K562 (cell line): ENCODE results near the gene EXOC3L1. TPM values are rescaled to one million over a fixed set of nuclear protein-coding genes. Genes with fewer than 3 reads are reported as not detected.

ENCODE experiments used
- ATAC-seq: fragments of 200-7000 bp; cut with Tn5 transposase; 3 replicates; pipeline ENCODE4 v1.9.1; 2020; ENCODE audit warnings: moderate library complexity
- BruUV-seq: library from RNA; stranded (reverse); fragments of 400-500 nt; replicated peaks from 2 replicates; lab custom pipeline; 2021; lab: Mats Ljungman, UMichigan
- CTCF ChIA-PET: fragments of 300-600 bp; formaldehyde crosslinking; extraction: SDS; loops from one replicate; lab custom pipeline; 2021; ENCODE audit warnings: low intra/inter-chr PET ratio; lab: Yijun Ruan, JAX
- POLR2A ChIA-PET: fragments of 300-600, 350-650 bp; sonication (Branson Sonifier 250); formaldehyde crosslinking; extraction: SDS; loops from one replicate; lab custom pipeline; 2021; ENCODE audit warnings: antibody characterized with exemption, inconsistent platforms; lab: Yijun Ruan, JAX
- DNase-seq, 4 experiments: peaks; one replicate each; pipeline versions ENCODE4 v3.0.0 to v3.0.0-alpha.2; 2011 to 2018; ENCODE audit warnings: low spot score in 3 of 4, mixed read lengths in 3 of 4; ENCODE audit errors: extremely low read depth in 1 of 4
- FAIRE-seq: peaks from 2 replicates; lab custom pipeline; 2011; peaks lifted over from hg19 to GRCh38; lab: Jason Lieb, UNC
- H2AFZ ChIP-seq: 2 replicates; pipeline ENCODE4 v1.6.0; 2011; ENCODE audit warnings: low read depth, low read length, control low read depth, inconsistent platforms
- H3K27ac ChIP-seq: fragments of 200-600 bp; 3 replicates; pipeline ENCODE4 v1.8.0; 2011; ENCODE audit warnings: low read depth, mild to moderate bottlenecking, control low read depth, inconsistent platforms, low read length, moderate library complexity, mixed read lengths; ENCODE audit errors: extremely low read depth
- H3K27me3 ChIP-seq, 2 experiments: fragments of 300-600 bp in 1 of 2; 2 replicates in 1 of 2; 3 replicates in 1 of 2; pipeline versions ENCODE4 v1.6.0 to v1.8.0; 2011; ENCODE audit warnings: inconsistent platforms in 2 of 2, low read length in 2 of 2, mild to moderate bottlenecking in 1 of 2, mixed read lengths in 1 of 2, moderate library complexity in 1 of 2; ENCODE audit not compliant: control insufficient read depth in 2 of 2, insufficient read depth in 2 of 2
- H3K36me3 ChIP-seq: fragments of 300-600 bp; 3 replicates; pipeline ENCODE4 v1.8.0; 2011; ENCODE audit warnings: mild to moderate bottlenecking, low read length, inconsistent platforms; ENCODE audit not compliant: control insufficient read depth, insufficient read depth
- H3K4me1 ChIP-seq, 2 experiments: fragments of 200-600 bp in 1 of 2; replicated peaks in 1 of 2; 2 replicates in 1 of 2; 3 replicates in 1 of 2; pipeline versions ENCODE4 v1.5.1 to v1.8.0; 2011; ENCODE audit warnings: inconsistent platforms in 2 of 2, low read length in 2 of 2, mild to moderate bottlenecking in 1 of 2, mixed read lengths in 1 of 2, moderate library complexity in 1 of 2; ENCODE audit not compliant: control insufficient read depth in 2 of 2, insufficient read depth in 2 of 2
- H3K4me2 ChIP-seq: 2 replicates; pipeline ENCODE4 v1.6.1; 2011; ENCODE audit warnings: low read length, control low read depth, inconsistent platforms, mixed read lengths; ENCODE audit not compliant: insufficient read depth
- H3K4me3 ChIP-seq: fragments of 200-600 bp; sonication (generic), shearing (Covaris generic); 2 replicates; pipeline ENCODE4 v1.5.1; 2016; ENCODE audit warnings: control low read depth, inconsistent platforms
- H3K79me2 ChIP-seq: fragments of 200-600 bp; 3 replicates; pipeline ENCODE4 v1.8.0; 2011; ENCODE audit warnings: low read length, inconsistent platforms; ENCODE audit not compliant: control insufficient read depth, insufficient read depth
- H3K9ac ChIP-seq, 2 experiments: 2 replicates each; pipeline versions ENCODE4 v1.6.0 to v1.6.1; 2011; ENCODE audit warnings: low read depth in 2 of 2, low read length in 2 of 2, control low read depth in 1 of 2, inconsistent platforms in 1 of 2, mild to moderate bottlenecking in 1 of 2, mixed read lengths in 1 of 2; ENCODE audit not compliant: insufficient read depth in 1 of 2
- H3K9me1 ChIP-seq: one replicate; pipeline ENCODE4 v1.6.0; 2011; ENCODE audit warnings: inconsistent platforms, mild to moderate bottlenecking, low read length, moderate library complexity; ENCODE audit not compliant: control insufficient read depth, insufficient read depth
- H3K9me3 ChIP-seq: replicated peaks from 2 replicates; pipeline ENCODE4 v1.5.1; 2011; ENCODE audit warnings: low read depth, low read length, inconsistent platforms; ENCODE audit not compliant: control insufficient read depth, insufficient read depth
- H4K20me1 ChIP-seq: replicated peaks from 2 replicates; pipeline ENCODE4 v1.6.1; 2011; ENCODE audit warnings: low read length, inconsistent platforms, mixed read lengths; ENCODE audit not compliant: control insufficient read depth, insufficient read depth
- BCOR ChIP-seq: fragments of 450-650 bp; IDR thresholded peaks from 2 replicates; pipeline ENCODE4 v1.6.1; 2016
- GABPA ChIP-seq: fragments of 200-800 bp; sonication (Bioruptor generic); conservative IDR thresholded peaks from 2 replicates; pipeline ENCODE4 v1.6.1; 2016; ENCODE audit warnings: low read depth, missing genetic modification characterization, missing compliant biosample characterization
- GTF2E2 ChIP-seq: fragments of 200-800 bp; sonication (Bioruptor generic); IDR thresholded peaks from 2 replicates; pipeline ENCODE4 v1.6.1; 2016; ENCODE audit warnings: missing genetic modification characterization, missing compliant biosample characterization
- HSF4 ChIP-seq: fragments of 250-450 bp; sonication (Bioruptor Pico); IDR thresholded peaks from 2 replicates; pipeline ENCODE4 v2.1.2; 2022; ENCODE audit warnings: mild to moderate bottlenecking, moderate library complexity, borderline replicate concordance
- JUND ChIP-seq, 2 experiments: IDR thresholded peaks; 2 replicates in 1 of 2; 3 replicates in 1 of 2; pipeline ENCODE4 v1.6.1; 2011; ENCODE audit warnings: borderline replicate concordance in 2 of 2, low read depth in 2 of 2, low read length in 2 of 2, improper control_type of control experiment in 1 of 2, missing biosample characterization in 1 of 2, missing genetic modification characterization in 1 of 2, missing genetic modification reagents in 1 of 2
- POLR3A ChIP-seq: IDR thresholded peaks from 2 replicates; pipeline ENCODE4 v1.6.1; 2011; ENCODE audit warnings: borderline replicate concordance, mild to moderate bottlenecking, moderate library complexity; ENCODE audit not compliant: insufficient read length, insufficient read depth; ENCODE audit errors: extremely low read depth
- RBM15 ChIP-seq: fragments of 200-400 bp; formaldehyde crosslinking; IDR thresholded peaks from 2 replicates; pipeline ENCODE4 v1.6.1; 2018; ENCODE audit warnings: mild to moderate bottlenecking, low read length, moderate library complexity; ENCODE audit not compliant: insufficient read depth
- SP2 ChIP-seq: IDR thresholded peaks from 2 replicates; pipeline ENCODE4 v1.6.1; 2011; ENCODE audit warnings: mild to moderate bottlenecking, low read depth, low read length, moderate library complexity; ENCODE audit not compliant: poor library complexity, severe bottlenecking; ENCODE audit errors: extremely low read depth
- TBL1XR1 ChIP-seq, 2 experiments: IDR thresholded peaks; 2 replicates each; pipeline ENCODE4 v1.6.1; 2012; ENCODE audit warnings: improper control_type of control experiment in 2 of 2, low read length in 2 of 2, mild to moderate bottlenecking in 1 of 2
- TFE3 ChIP-seq: fragments of 450-650 bp; formaldehyde crosslinking; IDR thresholded peaks from 2 replicates; pipeline ENCODE4 v1.4.0; 2020; ENCODE audit warnings: mild to moderate bottlenecking, mixed read lengths
- TRIM28 ChIP-seq: fragments of 450-650 bp; IDR thresholded peaks from 2 replicates; pipeline ENCODE4 v1.6.1; 2017
- WGBS: fragments of 100-300 bp; shearing (Covaris generic); methylation state at CpG from one replicate; pipeline ENCODE4 v1.1.6; 2016; ENCODE audit warnings: low coverage, mixed read lengths; ENCODE audit not compliant: insufficient coverage; ENCODE audit errors: missing lambda C conversion rate; 5-methylcytosine and 5-hydroxymethylcytosine counted together
- in situ Hi-C: fragments of 300-500 bp; cut with MboI; formaldehyde crosslinking; loops from 4 replicates; pipeline ENCODE4 v1.15.0; 2018; ENCODE audit warnings: inconsistent platforms, mixed read lengths
- intact Hi-C: fragments of 100-400 bp; cut with micrococcal nuclease; formaldehyde crosslinking; loops from 2 replicates; pipeline ENCODE4 v1.14.2; 2022
- polyA plus RNA-seq, 8 experiments: library from polyadenylated mRNA; depleted of rRNA in 4 of 8; stranded (reverse) in 5 of 8; unstranded in 3 of 8; fragments of >200 nt; fragmentation: Nextera tagmentation in 2 of 8; fragmentation: Illumina TruSeq in 1 of 8; extraction: Ambion mirVana in 2 of 8; extraction: Trizol in 1 of 8; gene quantifications; 2 replicates each; pipeline versions ENCODE4 v1.2.1 to v1.2.3, GENCODE V29; 2011 to 2014; ENCODE audit warnings: inconsistent platforms in 1 of 8, missing spikeins in 1 of 8
- total RNA-seq, 7 experiments: library from RNA; depleted of rRNA in 6 of 7; stranded (reverse); fragments of >200 nt in 6 of 7; fragmentation: Illumina TruSeq in 2 of 7; extraction: Trizol in 2 of 7; gene quantifications; 2 replicates each; pipeline versions ENCODE4 v1.2.1 to v1.2.3, GENCODE V29; 2011 to 2021; ENCODE audit warnings: low replicate concordance in 1 of 7
- TF ChIP-seq, protein P1 (sequence below): fragments of 250-450 bp; sonication (Bioruptor Pico); IDR thresholded peaks from 2 replicates; pipeline ENCODE4 v1.4.0; 2020; ENCODE audit warnings: mild to moderate bottlenecking, moderate library complexity
- TF ChIP-seq, protein P2 (sequence below): fragments of 450-650 bp; IDR thresholded peaks from 2 replicates; pipeline ENCODE4 v1.6.1; 2016
- TF ChIP-seq, protein P3 (sequence below): fragments of 450-650 bp; IDR thresholded peaks from 2 replicates; pipeline ENCODE4 v1.6.1; 2016; ENCODE audit warnings: antibody characterized with exemption

EXOC3L1 gene
- total and polyA plus RNA-seq, 9 of the 15 experiments (the other 6 are each of a cell fraction or from before 2014, with no cell fraction given): 0.08 TPM; not detected in 8

DNA sequence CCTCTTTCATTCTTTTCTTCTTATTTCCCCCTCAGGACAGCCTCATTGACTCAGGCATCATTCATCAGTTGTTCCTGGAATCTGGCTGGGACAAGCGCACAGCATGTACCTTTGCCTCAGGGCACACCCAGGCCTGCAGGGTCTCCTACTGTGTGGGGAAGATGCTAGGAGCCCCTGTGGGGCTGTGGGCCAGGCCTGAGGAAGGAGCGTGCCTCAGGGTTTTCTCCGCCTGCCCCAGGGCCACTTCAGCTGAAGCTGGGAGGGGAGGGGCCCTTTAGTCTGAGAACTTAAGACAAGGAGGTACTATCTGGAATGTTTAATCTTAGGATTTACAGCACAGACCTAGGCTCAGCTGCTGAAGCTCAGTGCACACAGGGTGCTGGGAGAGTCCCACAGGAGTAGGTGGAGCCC is 16.9 kb upstream of the EXOC3L1 start:
- in situ Hi-C loops: no loop called here
- H3K27me3 ChIP-seq: no peaks in the 10 kb centered on the region
- ChIA-PET CTCF (no interaction called here), POLR2A (interaction anchor here (0.6 to 3.8 kb wide), 5 partner anchors 11 to 269 kb away, joined by 3 to 21 read pairs (median 6); partner anchors contain the start of genes E2F4 and TMEM208)
- DNase-seq (peak in 1 of 4 experiments; percentile 37), ATAC-seq (peak; percentile 44), FAIRE-seq (peak; percentile 55)
- peak overlapping the region in 1 of 2 experiments; percentile 80; a peak in 3 of 4 replicates for H3K9ac ChIP-seq
- H3K36me3 ChIP-seq: peaks cover 31% of the 10 kb centered on the region; the same call in 2 of the 3 replicates
- 82% methylated on average over 3 of the region's 3 CpGs for WGBS
- no peak overlapping the region for H2AFZ ChIP-seq
- no peaks in the 10 kb centered on the region for H3K79me2 ChIP-seq
- peaks cover 10 to 56% of the 10 kb centered on the region in 2 experiments; a peak in 4 of 5 replicates for H3K4me1 ChIP-seq
- H3K9me3 ChIP-seq: no peaks in the 10 kb centered on the region
- peaks cover 3% of the 10 kb centered on the region for H3K9me1 ChIP-seq
- no peaks in the 10 kb centered on the region; the same call in 1 of the 2 replicates for H4K20me1 ChIP-seq
- BruUV-seq: no TSS peak
- no peak overlapping the region for H3K4me2 ChIP-seq
- no peak overlapping the region for H3K27ac ChIP-seq
- no peak overlapping the region for H3K4me3 ChIP-seq
- intact Hi-C loops: no loop called here
- no peak for TF ChIP-seq HSF4 (CRISPR knock-in tag)
- no peak for TF ChIP-seq TBL1XR1 (IDR thresholded peaks at IDR 0.05; ENCODE audit: low read length in 2 of 2)
- no peak for TF ChIP-seq POLR3A
- TF ChIP-seq, protein P1, sequence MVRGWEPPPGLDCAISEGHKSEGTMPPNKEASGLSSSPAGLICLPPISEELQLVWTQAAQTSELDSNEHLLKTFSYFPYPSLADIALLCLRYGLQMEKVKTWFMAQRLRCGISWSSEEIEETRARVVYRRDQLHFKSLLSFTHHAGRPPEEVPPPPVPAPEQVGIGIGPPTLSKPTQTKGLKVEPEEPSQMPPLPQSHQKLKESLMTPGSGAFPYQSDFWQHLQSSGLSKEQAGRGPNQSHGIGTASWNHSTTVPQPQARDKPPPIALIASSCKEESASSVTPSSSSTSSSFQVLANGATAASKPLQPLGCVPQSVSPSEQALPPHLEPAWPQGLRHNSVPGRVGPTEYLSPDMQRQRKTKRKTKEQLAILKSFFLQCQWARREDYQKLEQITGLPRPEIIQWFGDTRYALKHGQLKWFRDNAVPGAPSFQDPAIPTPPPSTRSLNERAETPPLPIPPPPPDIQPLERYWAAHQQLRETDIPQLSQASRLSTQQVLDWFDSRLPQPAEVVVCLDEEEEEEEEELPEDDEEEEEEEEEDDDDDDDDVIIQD (CRISPR knock-in tag): no peak
- no peak for TF ChIP-seq GTF2E2 (tag)
- no peak for TF ChIP-seq RBM15
- TF ChIP-seq, protein P2, sequence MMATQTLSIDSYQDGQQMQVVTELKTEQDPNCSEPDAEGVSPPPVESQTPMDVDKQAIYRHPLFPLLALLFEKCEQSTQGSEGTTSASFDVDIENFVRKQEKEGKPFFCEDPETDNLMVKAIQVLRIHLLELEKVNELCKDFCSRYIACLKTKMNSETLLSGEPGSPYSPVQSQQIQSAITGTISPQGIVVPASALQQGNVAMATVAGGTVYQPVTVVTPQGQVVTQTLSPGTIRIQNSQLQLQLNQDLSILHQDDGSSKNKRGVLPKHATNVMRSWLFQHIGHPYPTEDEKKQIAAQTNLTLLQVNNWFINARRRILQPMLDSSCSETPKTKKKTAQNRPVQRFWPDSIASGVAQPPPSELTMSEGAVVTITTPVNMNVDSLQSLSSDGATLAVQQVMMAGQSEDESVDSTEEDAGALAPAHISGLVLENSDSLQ: no peak
- no peak for TF ChIP-seq TRIM28
- no peak for TF ChIP-seq JUND (IDR thresholded peaks at IDR 0.05; ENCODE audit: borderline replicate concordance, low read depth, low read length)
- TF ChIP-seq JUND (tag; IDR thresholded peaks at IDR 0.05; ENCODE audit: borderline replicate concordance, low read depth, low read length): no peak
- TF ChIP-seq BCOR: no peak
- no peak for TF ChIP-seq SP2
- TF ChIP-seq, protein P3, sequence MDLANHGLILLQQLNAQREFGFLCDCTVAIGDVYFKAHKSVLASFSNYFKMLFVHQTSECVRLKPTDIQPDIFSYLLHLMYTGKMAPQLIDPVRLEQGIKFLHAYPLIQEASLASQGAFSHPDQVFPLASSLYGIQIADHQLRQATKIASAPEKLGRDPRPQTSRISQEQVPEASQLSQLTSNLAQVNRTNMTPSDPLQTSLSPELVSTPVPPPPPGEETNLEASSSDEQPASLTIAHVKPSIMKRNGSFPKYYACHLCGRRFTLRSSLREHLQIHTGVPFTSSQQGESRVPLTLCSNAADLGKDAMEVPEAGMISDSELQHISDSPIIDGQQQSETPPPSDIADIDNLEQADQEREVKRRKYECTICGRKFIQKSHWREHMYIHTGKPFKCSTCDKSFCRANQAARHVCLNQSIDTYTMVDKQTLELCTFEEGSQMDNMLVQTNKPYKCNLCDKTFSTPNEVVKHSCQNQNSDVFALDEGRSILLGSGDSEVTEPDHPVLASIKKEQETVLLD: no peak
- TF ChIP-seq GABPA (tag): no peak
- no peak for TF ChIP-seq TFE3 (CRISPR knock-in tag)
